Colon (tissue), 2 donors: ENCODE data around the gene ANKRD2.
"Not testable (repeated sequence)": the region's sequence is repeated elsewhere in the genome, so short reads cannot be mapped to it uniquely, and the experiment has no call there.

Experiments used
- FAIRE-seq: peaks from 2 replicates; lab custom pipeline; 2012; peaks lifted over from hg19 to GRCh38; lab: Jason Lieb, UNC
- donor health status: control.
- donor health status: control.

Gene ANKRD2

DNA sequence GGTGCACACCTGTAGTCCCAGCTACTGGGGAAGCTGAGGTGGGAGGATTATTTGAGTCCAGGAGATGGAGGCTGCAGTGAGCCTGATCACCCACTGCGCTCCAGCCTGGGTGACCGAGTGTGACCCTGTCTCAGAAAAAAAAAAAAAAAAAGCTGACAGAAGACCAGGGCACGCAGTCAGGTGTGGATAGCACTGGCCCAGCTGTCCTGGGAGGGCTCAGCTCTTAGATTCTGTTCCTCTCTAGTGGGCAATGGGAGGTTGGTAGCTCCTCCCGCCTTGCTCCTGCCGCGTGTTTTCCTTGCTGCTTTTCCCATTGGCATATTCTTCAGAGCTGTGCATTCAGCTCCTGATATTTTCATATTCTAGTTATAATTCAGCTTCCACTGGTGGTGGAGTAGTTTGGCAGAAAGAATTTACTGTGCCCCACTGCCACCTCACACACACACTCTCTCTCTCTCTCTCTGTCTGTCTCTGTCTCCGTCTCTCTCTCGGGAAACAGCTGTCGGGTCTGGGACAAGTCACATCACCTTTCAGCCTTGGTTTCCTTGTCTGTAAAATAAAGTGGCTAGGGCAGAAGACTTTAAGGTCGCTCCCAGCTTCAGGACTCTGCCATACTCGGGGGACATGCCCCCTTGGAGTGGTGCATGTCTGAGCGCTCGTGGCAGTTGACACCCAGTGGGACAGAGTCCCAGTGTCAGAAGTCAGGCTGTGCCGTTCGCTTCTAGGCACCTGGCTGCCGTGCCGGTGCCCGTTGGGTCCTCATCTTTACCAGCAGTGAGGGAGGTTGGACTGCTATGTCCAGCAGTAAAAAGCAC, 25.9 kb upstream of the ANKRD2 start:
- FAIRE-seq: no peak

DNA sequence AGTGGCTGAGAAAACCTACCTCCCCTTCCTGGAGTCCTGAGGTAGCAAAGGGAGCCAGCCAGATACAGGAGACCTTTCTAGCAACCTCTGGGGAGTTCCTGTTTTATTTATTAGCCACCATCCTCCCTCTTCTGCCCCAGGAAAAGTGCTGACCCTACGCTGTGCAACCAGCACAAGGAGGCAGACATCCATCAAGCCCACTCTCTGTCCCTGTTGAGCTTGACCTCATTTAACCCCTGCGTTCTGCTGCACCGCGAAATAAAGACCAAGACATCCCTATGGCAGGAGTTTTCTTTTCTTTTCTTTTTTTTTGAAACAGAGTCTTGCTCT, 25.3 kb upstream of the ANKRD2 start:
- no peak for FAIRE-seq

DNA sequence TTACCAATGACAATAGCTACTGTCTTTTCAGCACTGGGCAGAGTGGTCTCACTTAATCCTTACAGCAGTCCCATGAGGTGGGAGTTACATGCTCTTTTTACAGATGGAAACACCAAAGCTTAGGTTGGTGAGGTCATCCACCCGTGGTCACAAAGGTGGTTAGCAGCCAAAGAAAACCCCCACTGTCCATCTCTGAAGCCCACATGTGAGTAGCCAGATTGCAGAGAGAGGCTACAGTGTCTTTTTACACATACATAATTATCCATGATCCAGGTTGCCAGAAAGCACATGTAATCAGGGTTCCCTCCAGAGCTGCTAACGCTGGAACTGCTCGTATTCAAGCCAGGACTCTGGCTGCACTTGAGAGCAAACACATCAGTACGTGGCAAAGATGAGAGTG, 24.6 kb upstream of the ANKRD2 start:
- no peak for FAIRE-seq

DNA sequence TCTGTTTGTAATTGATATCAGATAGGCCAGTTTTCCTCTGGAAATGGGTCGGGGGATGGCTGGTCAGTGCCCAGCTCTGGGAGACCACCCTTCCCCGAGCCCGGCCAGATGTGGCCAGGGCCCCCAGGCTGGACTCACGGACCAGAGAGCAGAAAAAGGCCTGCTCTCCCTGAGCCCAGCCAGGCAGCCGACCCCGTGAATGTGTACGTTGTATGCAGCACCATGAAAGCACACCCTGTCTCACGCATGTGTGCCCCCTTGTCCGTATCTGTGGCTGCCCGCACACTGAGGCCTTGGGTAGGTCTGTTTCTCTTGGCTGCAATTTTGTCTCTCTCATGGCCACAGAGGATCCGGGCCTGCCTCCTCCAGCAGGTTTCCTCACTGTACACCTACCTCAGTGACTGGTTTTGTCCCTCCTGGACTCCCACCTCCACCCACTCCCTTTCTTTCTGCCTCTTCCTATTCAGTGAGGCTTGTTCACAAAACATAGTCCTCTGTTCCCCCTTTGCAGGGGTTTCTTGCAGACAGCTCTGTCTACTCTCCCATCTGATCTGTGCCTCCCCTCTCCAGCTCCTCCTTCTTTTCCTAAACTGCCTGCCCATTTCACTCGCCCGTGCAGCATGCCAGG, 23.6 kb upstream of the ANKRD2 start:
- FAIRE-seq: no peak

DNA sequence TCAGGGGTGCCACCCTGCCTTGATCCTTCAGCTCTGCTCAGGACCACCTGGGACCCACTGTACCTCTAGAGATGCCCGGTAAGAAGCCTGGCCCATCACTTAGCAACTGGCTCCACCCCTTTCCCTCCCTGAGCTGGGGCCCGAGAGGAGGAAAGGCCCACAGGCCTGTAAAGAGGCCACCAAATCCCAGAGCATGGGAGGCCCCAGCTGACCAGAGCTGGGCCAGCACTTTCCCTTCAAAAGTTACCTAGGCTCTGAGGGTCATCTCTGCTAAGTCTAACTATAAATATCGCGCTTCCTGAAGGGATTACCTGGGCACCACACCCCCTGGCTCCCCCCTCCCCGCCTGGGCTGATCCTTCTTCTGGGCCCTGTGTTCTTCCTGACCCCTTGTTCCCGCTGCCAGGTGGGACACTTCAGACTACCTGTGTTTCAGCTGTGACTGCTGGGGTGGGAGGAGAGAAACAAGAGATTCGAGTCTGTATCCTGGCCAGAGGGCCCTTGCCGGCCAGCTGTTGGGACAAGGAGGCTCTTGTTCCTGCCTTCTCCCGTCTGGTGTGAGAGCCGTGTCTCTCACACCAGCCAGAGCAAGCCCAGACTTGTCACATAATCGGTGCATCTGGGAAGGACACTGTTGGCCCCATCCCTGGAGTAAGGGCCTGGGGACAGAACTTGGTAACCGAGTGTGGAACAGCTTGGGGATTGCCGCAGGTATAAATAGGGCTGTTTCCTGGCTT, 22.8 kb upstream of the ANKRD2 start:
- no peak for FAIRE-seq

DNA sequence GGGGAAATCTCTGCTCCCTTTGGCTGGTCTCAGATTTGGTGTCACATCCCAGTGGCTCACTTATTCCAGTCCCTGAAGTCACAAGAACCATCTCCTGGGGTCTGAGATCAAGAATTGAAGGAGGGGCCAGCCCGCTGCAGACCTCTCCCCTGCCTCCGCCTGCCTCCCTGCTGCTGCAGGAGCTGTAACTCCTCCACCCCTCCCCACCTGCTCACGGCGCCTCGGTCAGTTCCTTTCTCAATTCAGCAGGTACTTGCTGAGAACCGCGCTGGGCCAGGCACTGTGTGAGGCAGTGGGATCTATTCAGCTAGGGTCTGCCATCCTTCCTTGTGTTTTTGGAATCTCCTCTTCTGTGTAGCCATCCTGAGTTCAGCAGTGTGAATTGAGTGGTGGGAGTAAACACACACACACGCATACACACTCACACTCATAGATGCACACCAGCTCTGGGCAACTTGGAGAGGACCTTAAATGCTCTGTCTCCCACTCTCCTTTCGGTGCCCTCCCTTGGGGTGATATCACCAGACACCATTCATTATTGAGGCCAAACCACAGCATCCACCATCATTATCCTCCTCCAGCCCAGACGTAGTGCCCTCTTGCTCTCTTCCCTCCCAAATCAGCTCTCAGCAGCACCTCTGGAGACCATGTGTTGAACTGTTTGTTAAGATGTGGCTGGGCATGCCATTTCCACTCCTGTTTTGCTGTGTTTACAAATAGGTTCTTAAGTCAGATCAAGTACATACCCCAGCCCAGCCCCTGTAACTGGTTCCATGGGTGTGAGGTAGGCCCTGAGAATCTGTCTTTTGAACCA, 22.0 kb upstream of the ANKRD2 start:
- FAIRE-seq: no peak

DNA sequence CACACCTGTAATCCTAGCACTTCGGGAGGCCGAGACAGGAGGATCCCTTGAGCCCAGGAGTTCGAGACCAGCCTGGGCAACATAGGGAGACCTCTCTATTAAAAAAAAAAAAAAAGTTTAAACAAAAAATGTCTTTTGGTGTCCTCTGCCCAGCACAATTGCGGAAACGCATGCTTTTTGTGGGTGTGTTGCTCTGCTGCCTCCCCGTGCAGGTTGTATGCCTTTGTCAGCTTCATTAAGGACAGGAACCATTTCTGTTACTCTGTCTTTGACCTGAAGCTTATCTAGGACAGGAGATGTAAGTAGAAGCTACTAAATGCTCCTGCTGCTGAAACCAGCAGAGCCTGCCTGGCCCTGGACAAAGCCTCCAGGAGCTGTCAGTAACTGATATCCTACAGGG, 21.3 kb upstream of the ANKRD2 start:
- no peak for FAIRE-seq

DNA sequence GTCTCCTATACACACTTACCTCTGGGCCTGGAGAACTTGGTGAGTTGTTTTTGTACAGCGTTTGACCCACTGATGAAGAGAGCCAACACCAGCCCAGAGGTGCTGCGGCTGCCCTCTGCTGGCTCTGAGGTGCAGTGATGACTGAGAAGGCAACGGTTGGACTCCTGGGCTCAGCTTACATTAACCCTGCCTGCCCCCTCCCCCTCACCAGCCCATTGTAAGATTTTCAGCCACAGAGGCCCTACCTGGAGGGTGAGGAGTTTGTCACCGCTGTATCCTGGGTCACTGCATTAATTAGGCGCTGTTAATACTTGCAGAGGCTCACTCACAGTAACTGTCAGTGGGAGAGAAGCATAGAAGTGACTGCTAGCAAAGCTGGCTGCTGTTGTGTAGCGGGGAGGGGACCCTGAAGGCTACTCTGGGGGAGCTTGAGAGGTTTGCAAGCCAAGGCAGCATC, 19.0 kb upstream of the ANKRD2 start:
- FAIRE-seq: no peak

DNA sequence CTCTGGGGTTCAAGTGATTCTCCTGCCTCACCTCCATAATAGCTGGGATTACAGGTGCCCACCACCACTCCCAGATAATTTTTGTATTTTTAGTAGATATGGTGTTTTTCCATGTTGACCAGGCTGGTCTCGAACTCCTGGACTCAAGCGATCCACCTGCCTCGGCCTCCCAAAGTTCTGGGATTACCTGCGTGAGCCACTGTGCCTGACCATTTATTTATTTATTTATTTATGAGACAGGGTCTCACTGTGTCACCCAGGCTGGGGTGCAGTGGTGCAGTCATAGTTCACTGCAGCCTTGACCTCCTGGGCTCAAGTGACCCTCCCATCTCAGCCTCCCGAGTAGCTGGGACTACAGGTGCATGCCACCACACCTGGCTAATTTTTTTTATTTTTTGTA, 18.2 kb upstream of the ANKRD2 start:
- FAIRE-seq: not testable (repeated sequence)

DNA sequence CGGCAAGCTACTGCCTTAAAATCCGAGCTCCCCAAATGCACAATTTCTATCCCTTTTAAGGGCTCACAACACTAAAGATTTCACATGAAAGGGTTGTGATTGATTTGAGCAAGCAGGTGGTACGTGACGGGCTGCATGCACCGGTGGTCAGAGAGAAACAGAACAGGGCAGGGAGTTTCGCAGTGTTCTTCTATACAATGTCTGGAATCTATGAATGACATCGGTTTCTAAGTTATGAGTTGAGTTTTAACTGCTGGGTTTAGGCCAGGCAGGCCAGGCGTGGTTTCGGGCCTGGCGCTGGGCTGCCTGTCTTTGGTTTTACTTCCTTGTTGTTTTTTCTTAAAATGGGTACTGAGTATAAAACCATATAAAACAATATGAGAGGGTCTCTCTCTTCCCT, 17.0 kb upstream of the ANKRD2 start:
- FAIRE-seq: not testable (repeated sequence)

DNA sequence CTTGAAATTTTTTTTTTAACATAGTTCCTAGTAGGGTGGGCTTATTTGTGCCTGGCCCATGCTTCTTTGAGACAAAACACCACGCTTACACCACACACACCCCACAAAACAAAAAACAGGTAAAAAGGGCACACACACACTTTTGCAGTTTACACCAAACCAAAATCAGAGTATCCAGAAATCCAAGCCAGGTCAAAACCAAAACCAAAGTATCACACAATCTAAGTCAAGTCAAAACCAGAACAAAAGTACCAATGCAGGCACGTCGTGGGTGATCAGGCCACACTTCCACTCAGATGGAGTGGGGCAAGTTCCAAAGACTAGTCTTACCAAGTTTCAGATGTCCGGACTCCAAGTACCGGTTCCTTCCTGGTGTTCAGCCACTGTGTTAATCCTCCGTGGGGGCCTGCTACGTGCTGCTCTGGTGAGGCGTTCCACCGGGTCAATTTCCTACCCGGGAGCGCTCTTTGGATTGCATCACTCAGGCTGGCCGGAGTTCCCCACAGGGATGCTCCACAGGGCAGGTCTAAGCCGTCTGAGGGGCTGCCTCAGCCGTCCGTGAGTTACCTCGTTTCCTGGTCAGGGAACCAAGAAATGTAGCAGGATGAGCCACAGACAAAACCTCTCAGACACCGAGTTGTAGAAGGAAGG, 11.7 kb upstream of the ANKRD2 start:
- not testable (repeated sequence) for FAIRE-seq

DNA sequence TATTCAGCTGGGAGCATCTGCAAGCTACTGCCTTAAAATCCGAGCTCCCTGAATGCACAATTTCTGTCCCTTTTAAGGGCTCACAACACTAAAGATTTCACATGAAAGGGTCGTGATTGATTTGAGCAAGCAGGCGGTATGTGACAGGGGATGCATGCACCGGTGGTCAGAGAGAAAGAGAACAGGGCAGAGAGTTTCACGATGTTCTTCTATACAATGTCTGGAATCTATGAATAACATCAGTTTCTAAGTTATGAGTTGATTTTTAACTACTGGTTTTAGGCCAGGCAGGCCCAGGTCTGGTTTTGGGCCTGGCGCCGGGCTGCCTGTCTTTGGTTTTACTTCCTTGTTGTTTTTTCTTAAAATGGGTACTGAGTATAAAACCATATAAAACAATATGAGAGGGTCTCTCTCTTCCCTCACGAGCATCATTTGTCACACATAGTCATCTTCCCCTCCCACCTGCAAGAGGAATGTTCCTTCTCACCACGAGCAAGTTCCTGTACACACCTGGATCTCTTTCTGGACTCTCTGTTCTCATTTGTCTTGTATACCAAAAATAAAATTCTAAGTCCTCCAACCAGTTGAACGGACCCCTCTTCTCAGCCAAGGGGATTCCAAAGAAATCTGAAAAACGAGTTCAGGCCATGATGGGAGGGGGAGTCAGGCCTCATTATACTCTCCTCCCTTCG, 11.0 kb upstream of the ANKRD2 start:
- FAIRE-seq: not testable (repeated sequence)

DNA sequence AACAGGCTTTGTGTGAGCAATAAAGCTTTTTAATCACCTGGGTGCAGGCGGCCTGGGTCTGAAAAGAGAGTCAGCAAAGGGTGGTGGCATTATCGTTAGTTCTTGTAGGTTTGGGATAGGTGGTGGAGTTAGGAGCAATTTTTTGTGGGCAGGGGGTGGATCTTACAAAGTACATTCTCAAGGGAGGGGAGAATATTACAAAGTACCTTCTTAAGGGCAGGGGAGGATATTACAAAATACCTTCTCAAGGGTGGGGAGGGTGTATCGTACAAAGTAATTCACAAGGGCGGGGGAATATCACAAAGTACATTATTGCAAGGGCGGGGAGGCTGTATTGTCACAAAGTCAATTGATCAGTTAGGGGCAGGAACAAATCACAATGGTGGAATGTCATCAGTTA, 10.2 kb upstream of the ANKRD2 start:
- not testable (repeated sequence) for FAIRE-seq

DNA sequence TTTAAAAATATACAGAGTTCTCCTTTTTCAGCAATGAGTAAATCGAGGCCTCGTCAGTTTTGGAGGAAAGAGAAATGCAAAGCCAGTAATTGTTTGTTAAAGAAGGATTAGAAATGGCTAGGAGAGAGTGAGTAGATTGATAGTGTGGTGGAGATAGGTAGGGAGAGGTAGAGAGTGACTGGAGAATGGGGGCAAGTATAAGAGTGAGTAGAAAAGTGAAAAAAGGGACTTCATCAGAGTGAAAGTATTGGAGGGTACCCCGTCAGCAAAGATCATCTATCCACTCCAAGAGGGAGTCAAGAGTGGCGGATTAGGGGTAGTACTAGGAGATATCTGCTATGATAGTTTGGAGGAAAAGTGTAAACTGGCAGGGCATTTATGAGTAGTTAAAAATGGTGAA, 9.2 kb upstream of the ANKRD2 start:
- no peak for FAIRE-seq

DNA sequence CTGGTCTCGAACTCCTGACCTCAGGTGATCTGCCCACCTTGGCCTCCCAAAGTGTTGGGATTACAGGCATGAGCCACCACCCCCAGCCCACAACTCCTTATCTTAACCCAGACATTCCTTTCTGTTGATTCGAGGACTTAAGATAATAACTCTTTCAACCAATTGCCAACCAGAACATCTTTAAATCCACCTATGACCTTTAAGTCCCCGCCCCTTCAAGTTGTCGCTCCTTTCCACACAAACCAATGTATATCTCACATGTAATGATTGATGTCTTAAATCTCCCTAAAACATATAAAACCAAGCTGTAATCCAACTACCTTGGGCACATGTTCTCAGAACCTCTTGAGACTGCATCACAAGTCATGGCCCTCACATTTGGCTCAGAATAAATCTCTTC, 7.8 kb upstream of the ANKRD2 start:
- no peak for FAIRE-seq

DNA sequence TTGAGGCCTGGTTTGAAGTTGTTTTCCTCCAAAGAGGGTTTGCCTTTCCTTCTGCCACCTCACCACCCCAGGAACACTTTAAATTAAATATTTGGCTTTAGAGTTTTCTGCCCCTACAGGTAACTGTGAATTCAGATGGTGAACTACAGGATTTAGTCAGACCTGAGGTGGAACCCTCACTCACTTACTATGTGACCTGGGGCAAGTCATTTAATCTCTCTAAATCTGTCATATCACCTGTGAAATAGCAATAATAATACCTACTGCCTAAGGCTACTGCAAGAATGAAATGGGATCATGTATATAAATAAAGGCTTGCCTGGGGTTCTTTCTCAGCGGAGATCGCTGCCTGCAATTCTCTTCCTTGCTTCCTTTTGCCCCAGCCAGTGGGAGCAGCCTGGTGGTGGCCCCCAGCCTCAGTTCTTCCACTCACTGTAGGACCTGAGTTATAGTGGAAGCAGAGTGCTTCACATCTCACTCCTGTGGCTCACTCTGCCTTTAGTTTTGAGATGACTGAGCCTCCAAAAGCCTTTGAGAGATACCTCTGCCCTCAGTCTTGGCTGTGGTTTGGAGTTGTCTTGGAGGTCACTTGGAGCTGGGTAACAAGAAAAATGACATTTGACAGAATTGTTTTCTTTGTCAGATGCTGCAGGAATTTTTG, 6.1 kb upstream of the ANKRD2 start:
- FAIRE-seq: no peak

DNA sequence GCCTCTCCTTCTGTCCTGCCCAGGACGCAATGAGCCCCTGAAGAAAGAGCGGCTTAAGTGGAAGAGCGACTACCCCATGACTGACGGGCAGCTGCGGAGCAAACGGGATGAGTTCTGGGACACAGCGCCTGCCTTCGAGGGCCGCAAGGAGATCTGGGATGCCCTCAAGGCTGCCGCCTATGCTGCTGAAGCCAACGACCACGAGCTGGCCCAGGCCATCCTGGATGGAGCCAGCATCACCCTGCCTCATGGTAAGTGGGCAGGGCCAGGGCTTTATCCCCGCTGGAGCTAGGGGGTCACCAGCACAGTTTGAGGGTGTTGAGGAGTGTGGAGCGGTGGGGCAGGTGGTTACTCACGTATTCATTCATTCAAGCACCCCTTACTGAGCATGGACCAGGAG, 4.7 kb upstream of the ANKRD2 start:
- no peak for FAIRE-seq

DNA sequence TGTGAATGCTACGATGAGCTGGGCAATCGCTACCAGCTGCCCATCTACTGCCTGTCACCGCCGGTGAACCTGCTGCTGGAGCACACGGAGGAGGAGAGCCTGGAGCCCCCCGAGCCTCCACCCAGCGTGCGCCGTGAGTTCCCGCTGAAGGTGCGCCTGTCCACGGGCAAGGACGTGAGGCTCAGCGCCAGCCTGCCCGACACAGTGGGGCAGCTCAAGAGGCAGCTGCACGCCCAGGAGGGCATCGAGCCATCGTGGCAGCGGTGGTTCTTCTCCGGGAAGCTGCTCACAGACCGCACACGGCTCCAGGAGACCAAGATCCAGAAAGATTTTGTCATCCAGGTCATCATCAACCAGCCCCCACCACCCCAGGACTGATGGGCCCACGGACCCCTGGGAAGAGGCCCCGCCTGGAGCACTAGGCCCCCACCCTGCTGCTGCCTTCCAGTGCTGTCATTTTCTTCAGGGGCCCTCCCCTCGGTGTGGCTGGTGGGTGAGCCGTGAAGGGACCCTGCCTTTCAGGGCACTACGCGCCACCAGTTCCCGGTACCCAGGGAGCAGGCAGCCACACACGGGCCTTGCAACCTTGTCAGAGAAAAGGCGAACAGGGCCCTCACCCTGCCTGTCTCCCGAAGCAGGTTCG, 2.3 kb upstream of the ANKRD2 start:
- FAIRE-seq: no peak

DNA sequence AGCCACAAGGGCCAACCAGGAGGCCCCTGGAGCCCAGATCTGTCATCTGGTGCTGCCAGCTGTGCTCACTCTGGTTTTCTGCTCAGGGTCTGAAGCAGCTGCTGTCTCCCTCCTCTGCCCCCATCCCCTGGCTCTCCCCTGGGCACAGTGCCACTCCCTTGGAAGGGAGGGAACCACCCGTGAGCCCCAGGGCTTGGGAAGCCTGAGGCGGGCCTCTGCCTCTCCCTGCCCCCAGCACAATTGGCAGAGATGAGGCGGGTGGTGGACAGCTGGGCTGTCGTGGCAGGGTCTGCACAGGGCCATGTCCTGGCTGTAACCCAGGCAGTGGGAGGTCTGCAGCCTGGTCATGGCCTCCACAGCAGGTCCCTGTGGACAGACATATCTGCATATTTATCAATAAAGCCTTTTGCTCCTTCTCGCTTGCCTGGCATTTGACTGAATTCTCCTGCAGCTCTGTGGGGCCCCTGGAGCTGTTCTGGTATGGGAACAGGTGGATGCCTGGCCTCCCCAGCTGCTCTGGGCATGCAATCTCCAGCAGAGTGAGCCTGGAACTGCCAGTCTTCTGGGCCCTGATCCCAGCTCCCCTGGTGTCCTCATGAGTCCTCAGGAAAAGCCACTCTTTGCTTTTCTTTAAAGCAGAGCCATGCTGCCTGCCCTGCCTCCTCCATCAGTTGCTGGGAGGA, 1.6 kb upstream of the ANKRD2 start:
- no peak for FAIRE-seq

DNA sequence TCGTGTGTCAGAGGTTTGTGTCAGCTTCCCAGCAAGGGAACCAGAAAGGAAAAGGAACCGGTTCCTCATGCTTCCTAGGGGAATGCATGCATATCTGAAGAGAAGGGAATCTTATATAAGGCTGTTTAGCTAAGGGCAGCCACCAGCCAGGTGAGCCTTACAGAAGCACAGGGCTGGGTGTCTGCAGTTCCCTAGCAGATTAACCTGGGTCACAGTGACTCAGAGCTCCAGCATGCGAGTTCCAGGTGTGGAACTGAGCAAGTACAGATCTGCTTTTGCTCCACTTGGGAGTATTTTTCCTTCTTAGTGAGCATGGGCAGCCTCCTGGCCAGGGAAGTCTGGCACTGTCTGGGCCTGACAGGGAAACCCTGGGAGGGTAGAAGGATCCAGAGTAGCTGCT, 957 bp upstream of the ANKRD2 start:
- no peak for FAIRE-seq
